HG03432 (cell line): ENCODE results near the gene HDAC9.
A peak's percentile ranks its signal among the peaks of the same experiment; 100 is the strongest.

Source experiments
- ATAC-seq: cut with Tn5 transposase; IDR thresholded peaks from one replicate; pipeline ENCODE4 v1.9.1; 2021; ENCODE audit warnings: mild to moderate bottlenecking, moderate library complexity; ENCODE audit not compliant: unreplicated experiment

Gene HDAC9

GRCh38 chr7:18521945-18522566, 26.5 kb downstream of the HDAC9 start:
- ATAC-seq, result peak; percentile 58

- ATAC-seq, result no peak
Measured at GRCh38 chr7:18524248-18524647, 28.7 kb downstream of the HDAC9 start.

- ATAC-seq, result no peak
Measured at GRCh38 chr7:18526368-18526878, 30.9 kb downstream of the HDAC9 start.

GRCh38 chr7:18529239-18529638, 33.7 kb downstream of the HDAC9 start:
- no peak for ATAC-seq

- peak; percentile 91 for ATAC-seq
Measured at GRCh38 chr7:18530224-18531179, 35.0 kb downstream of the HDAC9 start.

GRCh38 chr7:18531539-18531938, 36.0 kb downstream of the HDAC9 start:
- ATAC-seq, result no peak

GRCh38 chr7:18532813-18533212, 37.3 kb downstream of the HDAC9 start:
- ATAC-seq, result no peak

- ATAC-seq, result no peak
Measured at GRCh38 chr7:18534481-18534880, 38.9 kb downstream of the HDAC9 start.

GRCh38 chr7:18535810-18536415, 40.4 kb downstream of the HDAC9 start:
- ATAC-seq, result no peak

- ATAC-seq, result no peak
Measured at GRCh38 chr7:18536486-18536885, 40.9 kb downstream of the HDAC9 start.

GRCh38 chr7:18538554-18539250, 43.2 kb downstream of the HDAC9 start:
- peak; percentile 90 for ATAC-seq

- ATAC-seq, result no peak
Measured at GRCh38 chr7:18540396-18540795, 44.8 kb downstream of the HDAC9 start.

- ATAC-seq, result no peak
Measured at GRCh38 chr7:18541181-18541870, 45.8 kb downstream of the HDAC9 start.

- no peak for ATAC-seq
Measured at GRCh38 chr7:18541871-18542212, 46.3 kb downstream of the HDAC9 start.

- ATAC-seq, result no peak
Measured at GRCh38 chr7:18546576-18546975, 51.0 kb downstream of the HDAC9 start.

GRCh38 chr7:18547509-18548187, 52.1 kb downstream of the HDAC9 start:
- peak; percentile 65 for ATAC-seq

- no peak for ATAC-seq
Measured at GRCh38 chr7:18548534-18548933, 53.0 kb downstream of the HDAC9 start.

GRCh38 chr7:18550574-18550973, 55.0 kb downstream of the HDAC9 start:
- no peak for ATAC-seq

- peak; percentile 5 for ATAC-seq
Measured at GRCh38 chr7:18552316-18552916, 56.9 kb downstream of the HDAC9 start.
